GM18520 (cell line): Measurements from ENCODE around the gene NUDCD3.
"Not testable (repeated sequence)": the region's sequence is repeated elsewhere in the genome, so short reads cannot be mapped to it uniquely, and the experiment has no call there.

ENCODE experiments used
- ATAC-seq: cut with Tn5 transposase; IDR thresholded peaks from one replicate; pipeline ENCODE4 v1.9.1; 2021; ENCODE audit not compliant: unreplicated experiment

Gene NUDCD3

GRCh38 chr7:44518761-44519160 lies 28.3 kb upstream of the NUDCD3 start:
- no peak for ATAC-seq

GRCh38 chr7:44517175-44517574 lies 26.7 kb upstream of the NUDCD3 start:
- ATAC-seq = no peak

- ATAC-seq = no peak
Measured at GRCh38 chr7:44515590-44516268, 25.3 kb upstream of the NUDCD3 start.

GRCh38 chr7:44512736-44513135 lies 22.3 kb upstream of the NUDCD3 start:
- no peak for ATAC-seq

GRCh38 chr7:44511863-44512468 lies 21.5 kb upstream of the NUDCD3 start:
- ATAC-seq = no peak

GRCh38 chr7:44511236-44511635 lies 20.8 kb upstream of the NUDCD3 start:
- no peak for ATAC-seq

- ATAC-seq = no peak
Measured at GRCh38 chr7:44508328-44509030, 18.0 kb upstream of the NUDCD3 start.

- ATAC-seq = not testable (repeated sequence)
Measured at GRCh38 chr7:44506592-44507288, 16.3 kb upstream of the NUDCD3 start.

- no peak for ATAC-seq
Measured at GRCh38 chr7:44505595-44505994, 15.1 kb upstream of the NUDCD3 start.

GRCh38 chr7:44498230-44498954 lies 7.9 kb upstream of the NUDCD3 start:
- no peak for ATAC-seq

GRCh38 chr7:44497155-44498027 lies 6.9 kb upstream of the NUDCD3 start:
- ATAC-seq = no peak

GRCh38 chr7:44496385-44496784 lies 5.9 kb upstream of the NUDCD3 start:
- no peak for ATAC-seq

GRCh38 chr7:44494960-44495359 lies 4.5 kb upstream of the NUDCD3 start:
- no peak for ATAC-seq

- no peak for ATAC-seq
Measured at GRCh38 chr7:44491229-44491628, 771 bp upstream of the NUDCD3 start.

- peak; percentile 4 for ATAC-seq
Measured at GRCh38 chr7:44489955-44490350, 505 bp downstream of the NUDCD3 start.

- no peak for ATAC-seq
Measured at GRCh38 chr7:44488955-44489354, 1.5 kb downstream of the NUDCD3 start.

GRCh38 chr7:44486693-44487092 lies 3.8 kb downstream of the NUDCD3 start:
- no peak for ATAC-seq

GRCh38 chr7:44486001-44486400 lies 4.5 kb downstream of the NUDCD3 start:
- no peak for ATAC-seq

GRCh38 chr7:44484482-44485313 lies 5.8 kb downstream of the NUDCD3 start:
- no peak for ATAC-seq
